ENCODE measurements around the gene AKAIN1.

The AKAIN1 gene

DNA sequence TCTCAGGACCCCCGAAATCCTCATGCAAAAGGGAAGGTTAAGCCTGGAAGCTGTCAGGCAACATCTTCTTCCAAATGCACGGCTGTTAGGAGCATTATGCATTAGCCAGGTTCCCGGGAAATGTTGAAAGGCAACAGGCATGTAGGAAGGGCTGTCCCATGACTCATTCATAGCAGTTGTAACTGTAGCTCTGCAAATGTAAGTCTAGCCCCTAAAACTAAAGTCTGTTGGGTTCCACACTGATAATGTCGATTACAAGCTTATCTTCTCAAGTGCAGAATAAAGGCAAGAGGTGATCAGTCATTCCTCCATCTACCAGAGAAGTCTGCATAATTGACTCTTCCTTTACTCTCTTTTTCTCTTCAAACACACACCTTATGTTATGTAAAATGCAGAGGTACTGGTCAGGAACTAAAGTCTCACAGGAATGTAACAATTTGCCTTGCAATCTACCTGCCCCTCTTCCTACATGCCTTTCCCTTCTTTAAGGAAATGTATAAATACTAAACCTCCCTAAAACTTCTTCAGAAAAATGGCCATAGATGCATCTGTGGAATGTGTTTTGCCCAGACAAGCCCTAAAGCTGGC is 99.8 kb downstream of the AKAIN1 start:
- Histone ChIP-seq H2AFZ (ENCODE audit: low read depth) (no peak overlapping the region), H3K4me3 (IDR thresholded peaks at IDR 0.05; ENCODE audit: insufficient read depth, low read depth, low read length) (no peak overlapping the region), H4K20me1 (ENCODE audit: insufficient read depth) (no peaks in the 10 kb centered on the region), H3K27me3 (ENCODE audit: insufficient read depth, low read depth) (no peaks in the 10 kb centered on the region), H3K36me3 (ENCODE audit: insufficient read depth) (no peaks in the 10 kb centered on the region), H3K4me2 (no peak overlapping the region), H3K79me2 (ENCODE audit: insufficient read depth, low read depth) (no peaks in the 10 kb centered on the region), H3K4me1 (ENCODE audit: low read depth, poor library complexity, severe bottlenecking) (no peaks in the 10 kb centered on the region), H3K27ac (no peak overlapping the region), H3K9ac (no peak overlapping the region)
- TF ChIP-seq CTCF (conservative IDR thresholded peaks at IDR 0.05; ENCODE audit: low read depth, low read length), result no peak

GRCh38 chr18:5095239-5095638 is 101.8 kb downstream of the AKAIN1 start:
- Histone ChIP-seq H3K4me2 (no peak overlapping the region), H3K36me3 (ENCODE audit: insufficient read depth) (no peaks in the 10 kb centered on the region), H3K27ac (no peak overlapping the region), H3K4me1 (ENCODE audit: low read depth, poor library complexity, severe bottlenecking) (no peaks in the 10 kb centered on the region), H2AFZ (ENCODE audit: low read depth) (no peak overlapping the region), H3K79me2 (ENCODE audit: insufficient read depth, low read depth) (no peaks in the 10 kb centered on the region), H4K20me1 (ENCODE audit: insufficient read depth) (no peaks in the 10 kb centered on the region), H3K4me3 (IDR thresholded peaks at IDR 0.05; ENCODE audit: insufficient read depth, low read depth, low read length) (no peak overlapping the region), H3K27me3 (ENCODE audit: insufficient read depth, low read depth) (no peaks in the 10 kb centered on the region), H3K9ac (no peak overlapping the region)
- TF ChIP-seq CTCF (conservative IDR thresholded peaks at IDR 0.05; ENCODE audit: low read depth, low read length), result no peak

DNA sequence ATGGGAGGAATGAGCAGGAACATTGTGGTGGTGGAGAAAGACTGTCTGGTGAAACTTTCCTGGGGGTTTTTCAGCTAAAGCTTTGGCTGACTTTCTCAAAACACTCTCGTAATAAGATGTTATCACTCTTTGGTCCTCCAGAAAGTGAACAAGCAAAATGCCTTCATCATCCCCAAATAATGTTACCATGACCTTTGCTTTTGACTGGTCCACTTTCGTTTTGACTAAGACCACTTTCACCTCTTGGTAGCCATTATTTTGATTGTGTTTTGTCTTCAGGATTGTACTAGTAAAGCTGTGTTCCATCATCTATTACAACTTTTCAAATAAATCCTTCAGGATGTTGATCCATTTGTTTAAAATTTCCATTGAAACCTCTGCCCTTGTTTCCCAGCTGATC is 103.2 kb downstream of the AKAIN1 start:
- Histone ChIP-seq H3K27ac (no peak overlapping the region), H3K4me3 (IDR thresholded peaks at IDR 0.05; ENCODE audit: insufficient read depth, low read depth, low read length) (no peak overlapping the region), H3K27me3 (ENCODE audit: insufficient read depth, low read depth) (no peaks in the 10 kb centered on the region), H3K4me1 (ENCODE audit: low read depth, poor library complexity, severe bottlenecking) (no peaks in the 10 kb centered on the region), H2AFZ (ENCODE audit: low read depth) (no peak overlapping the region), H3K36me3 (ENCODE audit: insufficient read depth) (no peaks in the 10 kb centered on the region), H3K9ac (no peak overlapping the region), H3K4me2 (no peak overlapping the region), H3K79me2 (ENCODE audit: insufficient read depth, low read depth) (no peaks in the 10 kb centered on the region), H4K20me1 (ENCODE audit: insufficient read depth) (no peaks in the 10 kb centered on the region)
- TF ChIP-seq CTCF (conservative IDR thresholded peaks at IDR 0.05; ENCODE audit: low read depth, low read length), result no peak
